ENCODE results near the gene SRP14. TPM values are rescaled to one million over a fixed set of nuclear protein-coding genes. Genes with fewer than 3 reads are reported as not detected.

The SRP14 gene
- polyA plus RNA-seq, 2 of the 4 experiments (the other 2 are of a cell fraction) = 306 to 374 TPM

- peak overlapping the region; percentile 72 for H3K4me2 ChIP-seq
- FAIRE-seq (no peak), DNase-seq (ENCODE audit: low read depth in 1 of 2, low spot score in 1 of 2) (no peak), ATAC-seq (peak; percentile 41 to 65; a peak in 4 of 6 replicates)
- CTCF ChIA-PET = interaction anchor here (0.6 to 1.2 kb wide), 3 partner anchors 9 to 22 kb away, joined by 3 to 4 read pairs (median 3); no protein-coding TSS in a partner anchor
- POLR2A ChIA-PET = no interaction called here
- H3K27ac ChIP-seq = peak overlapping the region; percentile 50 to 77; a peak in 4 of 6 replicates
- no peaks in the 10 kb centered on the region for H3K9me3 ChIP-seq
- H3K4me1 ChIP-seq = peaks cover 12% of the 10 kb centered on the region
- TF ChIP-seq HDAC2 (IDR thresholded peaks at IDR 0.05) (no peak), CEBPB (IDR thresholded peaks at IDR 0.05) (no peak), BCL3 (IDR thresholded peaks at IDR 0.05) (no peak), KDM5A (IDR thresholded peaks at IDR 0.05) (no peak), KDM1A (IDR thresholded peaks at IDR 0.05; ENCODE audit: low read depth) (no peak), TFCP2L1 (CRISPR knock-in tag; IDR thresholded peaks at IDR 0.05) (no peak)
- WGBS (ENCODE audit: missing lambda C conversion rate) = 72% methylated on average over 10 of the region's 12 CpGs
- no peak overlapping the region for H3K4me3 ChIP-seq
Observed at GRCh38 chr15:40082195-40082883, 43.4 kb upstream of the SRP14 start.

- H3K4me2 ChIP-seq = peak overlapping the region; percentile 72
- peak; percentile 83 to 91 for ATAC-seq
- DNase-seq (ENCODE audit: low read depth in 1 of 2, low spot score in 1 of 2) = peak in 1 of 2 experiments; percentile 32
- WGBS (ENCODE audit: missing lambda C conversion rate) = 25% methylated on average over 12 of the region's 12 CpGs
- TF ChIP-seq HOXB13 (CRISPR knock-in tag; IDR thresholded peaks at IDR 0.05; ENCODE audit: low read depth) (no peak), RCOR1 (IDR thresholded peaks at IDR 0.05; ENCODE audit: low read depth, low read length) (no peak), HOXA7 (CRISPR knock-in tag; IDR thresholded peaks at IDR 0.05) (no peak), RNF2 (IDR thresholded peaks at IDR 0.05; ENCODE audit: borderline replicate concordance, low read depth) (no peak), HEYL (CRISPR knock-in tag; IDR thresholded peaks at IDR 0.05) (no peak), MAZ (IDR thresholded peaks at IDR 0.05; ENCODE audit: borderline replicate concordance, low read depth, low read length) (no peak), ELK1 (IDR thresholded peaks at IDR 0.05; ENCODE audit: low read depth, low read length) (no peak)
- ChIA-PET POLR2A (no interaction called here), CTCF (interaction anchor here (0.6 to 1.2 kb wide), 3 partner anchors 9 to 23 kb away, joined by 3 to 4 read pairs (median 3); no protein-coding TSS in a partner anchor)
- H3K4me3 ChIP-seq = no peak overlapping the region
- no peaks in the 10 kb centered on the region for H3K9me3 ChIP-seq
- peak overlapping the region; percentile 50 to 77; a peak in 5 of 6 replicates for H3K27ac ChIP-seq
- no peak for FAIRE-seq
- H3K4me1 ChIP-seq = peaks cover 12% of the 10 kb centered on the region
Observed at GRCh38 chr15:40081691-40082194, 42.8 kb upstream of the SRP14 start.

GRCh38 chr15:40080847-40081246 lies 41.9 kb upstream of the SRP14 start:
- Histone ChIP-seq H3K4me2 (no peak overlapping the region; the same call in 2 of the 3 replicates), H3K9me3 (no peaks in the 10 kb centered on the region), H3K27ac (no peak overlapping the region; a peak in 1 of 6 replicates), H3K4me1 (peaks cover 12% of the 10 kb centered on the region), H3K4me3 (no peak overlapping the region)
- ChIA-PET POLR2A (no interaction called here), CTCF (no interaction called here)
- WGBS (ENCODE audit: missing lambda C conversion rate) = 95% methylated on average over 5 of the region's 5 CpGs
- TF ChIP-seq EP300 (IDR thresholded peaks at IDR 0.05) (no peak), HES2 (IDR thresholded peaks at IDR 0.05) (no peak), NPAS2 (CRISPR knock-in tag; IDR thresholded peaks at IDR 0.05; ENCODE audit: borderline replicate concordance) (no peak), PBX3 (IDR thresholded peaks at IDR 0.05) (no peak), REST (IDR thresholded peaks at IDR 0.05) (no peak), HMGXB4 (CRISPR knock-in tag; IDR thresholded peaks at IDR 0.05; ENCODE audit: borderline replicate concordance) (no peak), JUNB (IDR thresholded peaks at IDR 0.05) (no peak), ESRRA (IDR thresholded peaks at IDR 0.05; ENCODE audit: borderline replicate concordance, low read length) (no peak), HEYL (CRISPR knock-in tag; IDR thresholded peaks at IDR 0.05) (no peak), KDM1A (IDR thresholded peaks at IDR 0.05; ENCODE audit: low read depth) (no peak)
- DNase-seq (ENCODE audit: low read depth in 1 of 2, low spot score in 1 of 2) (no peak), FAIRE-seq (no peak), ATAC-seq (no peak)

All from A549 (cell line).